IMR-90 (cell line): ENCODE measurements around the gene SRRM1.

ENCODE experiments used
- BHLHE40 ChIP-seq: fragments of 150-350 bp; IDR thresholded peaks from 2 replicates; pipeline ENCODE4 v1.6.1; 2016; ENCODE audit warnings: mild to moderate bottlenecking, low read depth, low read length
- CEBPB ChIP-seq: IDR thresholded peaks from 2 replicates; pipeline ENCODE4 v1.6.1; 2012; ENCODE audit warnings: low read depth, low read length, improper control_type of control experiment
- CHD1 ChIP-seq: IDR thresholded peaks from 2 replicates; pipeline ENCODE4 v1.6.1; 2012; ENCODE audit warnings: low read depth, low read length, improper control_type of control experiment
- FOS ChIP-seq: fragments of 150-350 bp; IDR thresholded peaks from 2 replicates; pipeline ENCODE4 v1.6.1; 2016; ENCODE audit warnings: low read depth, low read length
- MAFK ChIP-seq: IDR thresholded peaks from 2 replicates; pipeline ENCODE4 v1.6.1; 2012; ENCODE audit warnings: low read depth, low read length, improper control_type of control experiment
- MXI1 ChIP-seq: IDR thresholded peaks from 2 replicates; pipeline ENCODE4 v1.6.1; 2012; ENCODE audit warnings: low read depth, mild to moderate bottlenecking, low read length, moderate library complexity, borderline replicate concordance
- NFE2L2 ChIP-seq: fragments of 150-350 bp; IDR thresholded peaks from 2 replicates; pipeline ENCODE4 v1.6.1; 2016; ENCODE audit warnings: low read depth, mild to moderate bottlenecking, low read length
- POLR2A ChIP-seq: IDR thresholded peaks from 2 replicates; pipeline ENCODE4 v1.6.1; 2012; ENCODE audit warnings: mild to moderate bottlenecking, low read depth, low read length
- RAD21 ChIP-seq: IDR thresholded peaks from 2 replicates; pipeline ENCODE4 v1.6.1; 2012; ENCODE audit warnings: low read length, improper control_type of control experiment
- RCOR1 ChIP-seq: IDR thresholded peaks from 2 replicates; pipeline ENCODE4 v1.6.1; 2012; ENCODE audit warnings: mild to moderate bottlenecking, low read length, improper control_type of control experiment; ENCODE audit not compliant: insufficient replicate concordance
- RFX5 ChIP-seq: IDR thresholded peaks from 2 replicates; pipeline ENCODE4 v1.8.0; 2012; ENCODE audit warnings: low read depth, mild to moderate bottlenecking, low read length, moderate library complexity
- SMC3 ChIP-seq: fragments of 150-350 bp; IDR thresholded peaks from 2 replicates; pipeline ENCODE4 v1.6.1; 2016; ENCODE audit warnings: low read depth, mild to moderate bottlenecking, antibody characterized with exemption, low read length, moderate library complexity
- TF ChIP-seq, protein P1 (sequence below): conservative IDR thresholded peaks from 2 replicates; pipeline ENCODE4 v1.5.1; 2012; ENCODE audit warnings: mild to moderate bottlenecking, low read depth, low read length, improper control_type of control experiment
- TF ChIP-seq, protein P2 (sequence below): fragments of 150-350 bp; IDR thresholded peaks from 2 replicates; pipeline ENCODE4 v1.6.1; 2016; ENCODE audit warnings: low read depth, mild to moderate bottlenecking, low read length, moderate library complexity, borderline replicate concordance

DNA sequence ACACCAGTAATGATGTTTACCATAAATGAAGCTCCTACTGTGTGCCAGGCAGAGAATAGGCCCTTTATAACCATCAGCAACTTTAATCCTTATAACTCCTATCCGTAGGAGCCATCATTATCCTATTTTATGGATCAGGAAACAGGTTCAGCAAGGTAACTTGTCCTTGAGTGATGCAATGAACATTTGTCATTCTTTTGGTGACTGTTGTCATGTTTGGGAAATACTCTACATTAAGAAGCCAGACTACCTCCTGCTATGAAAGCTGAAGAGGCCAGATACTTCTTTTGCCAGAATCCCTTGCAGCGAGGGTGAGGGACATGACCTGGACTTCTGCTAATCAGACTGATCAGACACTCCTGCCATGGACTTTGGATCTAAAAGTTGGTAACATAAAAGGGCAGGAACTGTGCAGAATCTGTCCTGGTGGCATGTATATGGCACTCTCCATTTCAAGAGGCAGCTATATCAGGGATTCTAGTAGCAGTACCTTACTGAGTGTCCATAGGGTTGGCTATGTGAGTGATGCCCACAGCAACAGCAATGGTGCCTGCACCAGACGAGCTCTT, 33.1 kb upstream of the SRRM1 start:
- TF ChIP-seq, protein P1, sequence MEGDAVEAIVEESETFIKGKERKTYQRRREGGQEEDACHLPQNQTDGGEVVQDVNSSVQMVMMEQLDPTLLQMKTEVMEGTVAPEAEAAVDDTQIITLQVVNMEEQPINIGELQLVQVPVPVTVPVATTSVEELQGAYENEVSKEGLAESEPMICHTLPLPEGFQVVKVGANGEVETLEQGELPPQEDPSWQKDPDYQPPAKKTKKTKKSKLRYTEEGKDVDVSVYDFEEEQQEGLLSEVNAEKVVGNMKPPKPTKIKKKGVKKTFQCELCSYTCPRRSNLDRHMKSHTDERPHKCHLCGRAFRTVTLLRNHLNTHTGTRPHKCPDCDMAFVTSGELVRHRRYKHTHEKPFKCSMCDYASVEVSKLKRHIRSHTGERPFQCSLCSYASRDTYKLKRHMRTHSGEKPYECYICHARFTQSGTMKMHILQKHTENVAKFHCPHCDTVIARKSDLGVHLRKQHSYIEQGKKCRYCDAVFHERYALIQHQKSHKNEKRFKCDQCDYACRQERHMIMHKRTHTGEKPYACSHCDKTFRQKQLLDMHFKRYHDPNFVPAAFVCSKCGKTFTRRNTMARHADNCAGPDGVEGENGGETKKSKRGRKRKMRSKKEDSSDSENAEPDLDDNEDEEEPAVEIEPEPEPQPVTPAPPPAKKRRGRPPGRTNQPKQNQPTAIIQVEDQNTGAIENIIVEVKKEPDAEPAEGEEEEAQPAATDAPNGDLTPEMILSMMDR, result no peak
- no peak for TF ChIP-seq POLR2A
- no peak for TF ChIP-seq MXI1
- TF ChIP-seq CEBPB, result no peak
- no peak for TF ChIP-seq SMC3
- TF ChIP-seq MAFK, result no peak
- TF ChIP-seq NFE2L2, result no peak
- TF ChIP-seq FOS, result no peak
- no peak for TF ChIP-seq RCOR1
- no peak for TF ChIP-seq CHD1
- TF ChIP-seq RAD21, result no peak
- TF ChIP-seq, protein P2, sequence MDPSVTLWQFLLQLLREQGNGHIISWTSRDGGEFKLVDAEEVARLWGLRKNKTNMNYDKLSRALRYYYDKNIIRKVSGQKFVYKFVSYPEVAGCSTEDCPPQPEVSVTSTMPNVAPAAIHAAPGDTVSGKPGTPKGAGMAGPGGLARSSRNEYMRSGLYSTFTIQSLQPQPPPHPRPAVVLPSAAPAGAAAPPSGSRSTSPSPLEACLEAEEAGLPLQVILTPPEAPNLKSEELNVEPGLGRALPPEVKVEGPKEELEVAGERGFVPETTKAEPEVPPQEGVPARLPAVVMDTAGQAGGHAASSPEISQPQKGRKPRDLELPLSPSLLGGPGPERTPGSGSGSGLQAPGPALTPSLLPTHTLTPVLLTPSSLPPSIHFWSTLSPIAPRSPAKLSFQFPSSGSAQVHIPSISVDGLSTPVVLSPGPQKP, result no peak
- no peak for TF ChIP-seq BHLHE40
- no peak for TF ChIP-seq RFX5
